Measurements from ENCODE around the gene P4HA2. TPM values are rescaled to one million over a fixed set of nuclear protein-coding genes. Genes with fewer than 3 reads are reported as not detected.

The P4HA2 gene
- total RNA-seq, 4 donors from 2014 or later = 22.1 to 53.5 (median 32.7) TPM

GRCh38 chr5:132209131-132209530, 18.5 kb downstream of the P4HA2 start:
- H3K36me3 ChIP-seq = peaks cover 0 to 30% (median 12%) of the 10 kb centered on the region in 4 donors
- intact Hi-C loops (cut with DNase I; ENCODE audit: low total_unique reads) (no loop called here), in situ Hi-C loops (cut with MboI; ENCODE audit: low pct_ligation_motif_present in 1 of 4, low pct_unique_long_range_greater_than_20kb in 1 of 4, low sequenced_read_pairs in 3 of 4) (no loop called here)
- H3K9me3 ChIP-seq = no peaks in the 10 kb centered on the region
- no peaks in the 10 kb centered on the region for H3K27me3 ChIP-seq
- no peak overlapping the region for H3K27ac ChIP-seq
- no peak for DNase-seq
- TF ChIP-seq POLR2A (IDR thresholded peaks at IDR 0.05) = no peak
- 48 to 77% methylated on average over 5 to 9 of the region's 9 CpGs for WGBS, 2 donors (ENCODE audit: low coverage in 1 of 2)
- no peak overlapping the region for H3K4me3 ChIP-seq
- H3K4me1 ChIP-seq = peaks cover 0 to 4% (median 0%) of the 10 kb centered on the region in 4 donors

- peaks cover 0 to 4% (median 0%) of the 10 kb centered on the region in 4 donors for H3K4me1 ChIP-seq
- intact Hi-C loops (cut with DNase I; ENCODE audit: low total_unique reads) (no loop called here), in situ Hi-C loops (cut with MboI; ENCODE audit: low pct_ligation_motif_present in 1 of 4, low pct_unique_long_range_greater_than_20kb in 1 of 4, low sequenced_read_pairs in 3 of 4) (no loop called here)
- 84% methylated on average over 5 of the region's 5 CpGs; no CpG with 5 or more reads in 1 of the 2 donors for WGBS, 2 donors (ENCODE audit: low coverage in 1 of 2)
- H3K27me3 ChIP-seq = no peaks in the 10 kb centered on the region
- no peak for DNase-seq
- H3K9me3 ChIP-seq = no peaks in the 10 kb centered on the region
- H3K4me3 ChIP-seq = no peak overlapping the region
- TF ChIP-seq POLR2A (IDR thresholded peaks at IDR 0.05) = no peak
- TF ChIP-seq CTCF (IDR thresholded peaks at IDR 0.05) = no peak
- TF ChIP-seq EP300 (IDR thresholded peaks at IDR 0.05; ENCODE audit: low read depth) = no peak
- TF ChIP-seq POLR2AphosphoS5 (IDR thresholded peaks at IDR 0.05) = no peak
- H3K36me3 ChIP-seq = peaks cover 0 to 29% (median 9%) of the 10 kb centered on the region in 4 donors
- H3K27ac ChIP-seq = no peak overlapping the region
These were observed 19.9 kb downstream of the P4HA2 start for GRCh38 chr5:132207778-132208177.

GRCh38 chr5:132206782-132207181, 20.9 kb downstream of the P4HA2 start:
- intact Hi-C loops (cut with DNase I; ENCODE audit: low total_unique reads) (no loop called here), in situ Hi-C loops (cut with MboI; ENCODE audit: low pct_ligation_motif_present in 1 of 4, low pct_unique_long_range_greater_than_20kb in 1 of 4, low sequenced_read_pairs in 3 of 4) (no loop called here)
- H3K27me3 ChIP-seq = no peaks in the 10 kb centered on the region
- DNase-seq = no peak
- TF ChIP-seq EP300 (IDR thresholded peaks at IDR 0.05; ENCODE audit: low read depth) (no peak), POLR2AphosphoS5 (IDR thresholded peaks at IDR 0.05) (no peak), CTCF (IDR thresholded peaks at IDR 0.05) (no peak), POLR2A (IDR thresholded peaks at IDR 0.05) (no peak)
- no peak overlapping the region for H3K27ac ChIP-seq
- peaks cover 0 to 4% (median 0%) of the 10 kb centered on the region in 4 donors for H3K4me1 ChIP-seq
- H3K36me3 ChIP-seq = peaks cover 0 to 21% (median 6%) of the 10 kb centered on the region in 4 donors
- no peaks in the 10 kb centered on the region for H3K9me3 ChIP-seq
- no peak overlapping the region for H3K4me3 ChIP-seq

GRCh38 chr5:132205385-132206125, 22.1 kb downstream of the P4HA2 start:
- H3K27me3 ChIP-seq = no peaks in the 10 kb centered on the region
- WGBS, 2 donors (ENCODE audit: low coverage in 1 of 2) = 79 to 81% methylated on average over 4 to 5 of the region's 5 CpGs
- in situ Hi-C loops (cut with MboI; ENCODE audit: low pct_ligation_motif_present in 1 of 4, low pct_unique_long_range_greater_than_20kb in 1 of 4, low sequenced_read_pairs in 3 of 4) (no loop called here), intact Hi-C loops (cut with DNase I; ENCODE audit: low total_unique reads) (no loop called here)
- no peak for TF ChIP-seq POLR2AphosphoS5 (IDR thresholded peaks at IDR 0.05)
- TF ChIP-seq POLR2A (IDR thresholded peaks at IDR 0.05) = no peak
- no peak for TF ChIP-seq EP300 (IDR thresholded peaks at IDR 0.05; ENCODE audit: low read depth)
- no peak for TF ChIP-seq CTCF (IDR thresholded peaks at IDR 0.05)
- no peak overlapping the region for H3K27ac ChIP-seq
- DNase-seq = no peak
- no peak overlapping the region for H3K4me3 ChIP-seq
- peaks cover 0 to 16% (median 7%) of the 10 kb centered on the region in 4 donors for H3K36me3 ChIP-seq
- H3K4me1 ChIP-seq = peaks cover 0 to 4% (median 0%) of the 10 kb centered on the region in 4 donors
- H3K9me3 ChIP-seq = no peaks in the 10 kb centered on the region
